Measurements from ENCODE around the gene TAS2R31. TPM values are rescaled to one million over a fixed set of nuclear protein-coding genes. Genes with fewer than 3 reads are reported as not detected.

The TAS2R31 gene
- total and polyA plus RNA-seq, 2 experiments from 2014 or later, result 9.4 TPM; not detected in 1

DNA sequence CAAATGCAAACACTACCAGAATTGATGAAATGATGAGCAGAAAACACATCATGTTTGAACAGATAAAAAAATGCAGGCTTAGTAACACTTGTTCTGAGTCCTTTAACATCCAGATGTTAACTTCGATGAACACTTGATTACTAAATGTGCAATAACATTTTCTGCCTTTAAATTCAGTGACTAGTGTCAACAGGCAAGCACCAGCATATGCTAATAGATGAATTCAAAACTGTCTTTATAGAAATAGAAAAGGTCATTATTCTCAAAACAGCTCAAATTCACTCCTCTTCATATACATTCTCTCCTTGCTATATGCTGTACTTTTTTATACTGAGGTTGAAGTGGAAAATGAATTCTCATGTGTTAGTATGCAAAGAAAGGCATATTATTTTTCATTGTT, 8.7 kb downstream of the TAS2R31 start, which contains the start of gene TAS2R19:
Gene TAS2R19 (minus strand): TSS at position 101 of the 400 bp plus-strand sequence. CDS start 49 bp downstream, at position 52.
- Histone ChIP-seq H3K27me3 (no peaks in the 10 kb centered on the region), H3K9me3 (ENCODE audit: low read depth) (no peaks in the 10 kb centered on the region), H3K4me1 (ENCODE audit: insufficient read depth) (no peaks in the 10 kb centered on the region), H3K4me2 (no peak within 1 kb of the TSS), H3K79me2 (no peaks in the 10 kb centered on the region), H4K20me1 (ENCODE audit: insufficient read depth, poor library complexity, severe bottlenecking) (no peaks in the 10 kb centered on the region), H3K9me2 (replicated peaks; ENCODE audit: insufficient read depth) (no peaks in the 10 kb centered on the region), H3K27ac (no peak within 1 kb of the TSS), H3K4me3 (no peak within 1 kb of the TSS), H2AFZ (no peak within 1 kb of the TSS), H3K36me3 (replicated peaks; ENCODE audit: insufficient read depth, low read depth) (no peaks in the 10 kb centered on the region)
- TF ChIP-seq, protein P1, sequence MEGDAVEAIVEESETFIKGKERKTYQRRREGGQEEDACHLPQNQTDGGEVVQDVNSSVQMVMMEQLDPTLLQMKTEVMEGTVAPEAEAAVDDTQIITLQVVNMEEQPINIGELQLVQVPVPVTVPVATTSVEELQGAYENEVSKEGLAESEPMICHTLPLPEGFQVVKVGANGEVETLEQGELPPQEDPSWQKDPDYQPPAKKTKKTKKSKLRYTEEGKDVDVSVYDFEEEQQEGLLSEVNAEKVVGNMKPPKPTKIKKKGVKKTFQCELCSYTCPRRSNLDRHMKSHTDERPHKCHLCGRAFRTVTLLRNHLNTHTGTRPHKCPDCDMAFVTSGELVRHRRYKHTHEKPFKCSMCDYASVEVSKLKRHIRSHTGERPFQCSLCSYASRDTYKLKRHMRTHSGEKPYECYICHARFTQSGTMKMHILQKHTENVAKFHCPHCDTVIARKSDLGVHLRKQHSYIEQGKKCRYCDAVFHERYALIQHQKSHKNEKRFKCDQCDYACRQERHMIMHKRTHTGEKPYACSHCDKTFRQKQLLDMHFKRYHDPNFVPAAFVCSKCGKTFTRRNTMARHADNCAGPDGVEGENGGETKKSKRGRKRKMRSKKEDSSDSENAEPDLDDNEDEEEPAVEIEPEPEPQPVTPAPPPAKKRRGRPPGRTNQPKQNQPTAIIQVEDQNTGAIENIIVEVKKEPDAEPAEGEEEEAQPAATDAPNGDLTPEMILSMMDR (IDR thresholded peaks at IDR 0.05; ENCODE audit: poor library complexity), result no peak
- no peak for TF ChIP-seq EZH2phosphoT487 (IDR thresholded peaks at IDR 0.05; ENCODE audit: low read depth, severe bottlenecking, unreplicated experiment)
- no peak for TF ChIP-seq EZH2 (IDR thresholded peaks at IDR 0.05; ENCODE audit: borderline replicate concordance)
- DNase-seq (ENCODE audit: low spot score), result no peak
- WGBS (ENCODE audit: low lambda C conversion rate, missing lambda C conversion rate), result 93% methylated on average over 1 of the region's 1 CpG

DNA sequence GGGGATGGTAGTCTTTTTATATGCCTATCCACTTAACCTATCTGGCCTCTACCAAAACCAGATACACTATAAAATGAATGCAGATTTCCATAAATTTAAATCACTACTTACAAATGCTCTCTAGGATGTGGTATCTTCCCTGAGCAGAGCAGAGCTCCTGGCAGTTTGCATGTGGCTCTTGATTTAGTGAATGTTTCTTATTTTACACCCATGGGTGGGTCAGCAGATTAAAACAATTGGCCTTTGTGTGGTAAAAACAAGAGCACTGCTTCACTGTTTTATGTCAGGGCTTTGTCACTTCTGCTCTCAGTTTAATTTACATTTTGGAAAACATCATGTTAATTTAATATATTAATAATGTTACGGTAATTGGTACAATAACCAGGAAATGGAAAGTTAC, 14.3 kb downstream of the TAS2R31 start:
- WGBS (ENCODE audit: low lambda C conversion rate, missing lambda C conversion rate), result 97% methylated on average over 1 of the region's 1 CpG
- H3K4me3 ChIP-seq, result no peak overlapping the region
- H3K9me2 ChIP-seq (replicated peaks; ENCODE audit: insufficient read depth), result no peaks in the 10 kb centered on the region
- H3K79me2 ChIP-seq, result no peaks in the 10 kb centered on the region
- no peaks in the 10 kb centered on the region for H3K27me3 ChIP-seq
- no peak overlapping the region for H3K4me2 ChIP-seq
- H4K20me1 ChIP-seq (ENCODE audit: insufficient read depth, poor library complexity, severe bottlenecking), result no peaks in the 10 kb centered on the region
- H3K4me1 ChIP-seq (ENCODE audit: insufficient read depth), result peaks cover 4% of the 10 kb centered on the region
- TF ChIP-seq EZH2 (IDR thresholded peaks at IDR 0.05; ENCODE audit: borderline replicate concordance) (no peak), EZH2phosphoT487 (IDR thresholded peaks at IDR 0.05; ENCODE audit: low read depth, severe bottlenecking, unreplicated experiment) (no peak)
- TF ChIP-seq, protein P1 (IDR thresholded peaks at IDR 0.05; ENCODE audit: poor library complexity), result no peak
- DNase-seq (ENCODE audit: low spot score), result no peak
- H2AFZ ChIP-seq, result no peak overlapping the region
- H3K9me3 ChIP-seq (ENCODE audit: low read depth), result no peaks in the 10 kb centered on the region
- no peak overlapping the region for H3K27ac ChIP-seq
- no peaks in the 10 kb centered on the region for H3K36me3 ChIP-seq (replicated peaks; ENCODE audit: insufficient read depth, low read depth)

DNA sequence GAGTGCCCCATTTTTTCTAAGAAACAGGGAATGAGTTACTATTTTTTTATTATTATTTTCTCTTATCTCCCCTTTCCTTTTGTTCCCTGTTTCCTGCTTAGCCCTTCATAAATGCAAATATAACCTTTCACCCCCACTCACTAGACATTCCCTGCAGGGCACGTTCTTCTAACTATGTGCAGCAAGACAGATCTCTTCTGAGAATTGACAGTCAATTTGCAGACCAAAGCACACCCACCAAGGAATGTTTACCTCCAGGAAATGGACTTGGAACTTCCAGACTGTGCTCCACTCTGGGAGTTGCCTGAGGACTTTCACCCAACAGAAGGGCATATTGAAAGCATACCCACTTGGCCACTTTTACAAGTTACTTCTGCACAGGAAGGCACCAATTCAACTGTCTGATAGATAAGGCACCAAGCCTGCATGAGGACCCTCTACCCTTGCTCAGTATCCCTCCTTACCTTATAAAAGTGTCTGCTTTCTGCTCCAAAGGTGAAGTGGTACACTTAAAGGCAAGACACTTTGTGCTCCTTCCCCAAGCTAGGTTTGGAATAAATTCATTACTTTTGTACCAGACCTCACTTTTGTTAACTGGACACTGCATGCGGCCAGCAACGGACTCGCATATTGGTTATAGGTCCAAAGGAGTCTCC, 15.3 kb downstream of the TAS2R31 start:
- peak overlapping the region; percentile 11 for H3K27ac ChIP-seq
- DNase-seq (ENCODE audit: low spot score), result peak; percentile 49
- H3K4me2 ChIP-seq, result peak overlapping the region; percentile 56

More for the DNA sequence above, 15.3 kb downstream of the TAS2R31 start:
- no peaks in the 10 kb centered on the region for H4K20me1 ChIP-seq (ENCODE audit: insufficient read depth, poor library complexity, severe bottlenecking)
- peaks cover 4% of the 10 kb centered on the region for H3K4me1 ChIP-seq (ENCODE audit: insufficient read depth)
- no peak for TF ChIP-seq EZH2 (IDR thresholded peaks at IDR 0.05; ENCODE audit: borderline replicate concordance)
- TF ChIP-seq, protein P1 (IDR thresholded peaks at IDR 0.05; ENCODE audit: poor library complexity), result no peak
- no peak for TF ChIP-seq EZH2phosphoT487 (IDR thresholded peaks at IDR 0.05; ENCODE audit: low read depth, severe bottlenecking, unreplicated experiment)
- H3K79me2 ChIP-seq, result no peaks in the 10 kb centered on the region
- H3K4me3 ChIP-seq, result no peak overlapping the region
- H3K9me2 ChIP-seq (replicated peaks; ENCODE audit: insufficient read depth), result no peaks in the 10 kb centered on the region
- no peaks in the 10 kb centered on the region for H3K36me3 ChIP-seq (replicated peaks; ENCODE audit: insufficient read depth, low read depth)
- no peaks in the 10 kb centered on the region for H3K27me3 ChIP-seq
- WGBS (ENCODE audit: low lambda C conversion rate, missing lambda C conversion rate), result 80% methylated on average over 4 of the region's 4 CpGs
- no peak overlapping the region for H2AFZ ChIP-seq
- no peaks in the 10 kb centered on the region for H3K9me3 ChIP-seq (ENCODE audit: low read depth)
